Adrenal gland (tissue), 12 donors: ENCODE results near the gene ODAD4. TPM values are rescaled to one million over a fixed set of nuclear protein-coding genes. Genes with fewer than 3 reads are reported as not detected.
"Not testable (repeated sequence)": the region's sequence is repeated elsewhere in the genome, so short reads cannot be mapped to it uniquely, and the experiment has no call there.

Experiments used
- DNase-seq, 7 donors: peaks; one replicate each; pipeline ENCODE4 v3.0.0-alpha.2; 2019 to 2020
- H3K27ac ChIP-seq, 5 donors: fragments of 200-600 bp; sonication (generic) in 4 of 5; 1 replicate in 3 of 5; 2 replicates in 2 of 5; pipeline versions ENCODE4 v1.5.1 to v1.8.0; 2016 to 2020; ENCODE audit warnings: mild to moderate bottlenecking in 1 of 5
- H3K27me3 ChIP-seq: fragments of 200-600 bp; 2 replicates; pipeline ENCODE4 v1.8.0; 2021
- H3K36me3 ChIP-seq, 2 donors: fragments of 200-600 bp; replicated peaks in 1 of 2; 1 replicate in 1 of 2; 2 replicates in 1 of 2; pipeline versions ENCODE4 v1.5.1 to v1.8.0; 2018 to 2022
- H3K4me1 ChIP-seq, 2 donors: fragments of 200-600 bp; replicated peaks in 1 of 2; 1 replicate in 1 of 2; 2 replicates in 1 of 2; pipeline versions ENCODE4 v1.5.1 to v1.8.0; 2018 to 2021
- H3K4me3 ChIP-seq, 4 donors: fragments of 200-600 bp; sonication (generic) in 3 of 4; one replicate each; pipeline ENCODE4 v1.5.1; 2016 to 2018
- H3K9me3 ChIP-seq, 3 donors: fragments of 200-600 bp; sonication (generic) in 1 of 3; replicated peaks in 1 of 3; 1 replicate in 2 of 3; 2 replicates in 1 of 3; pipeline versions ENCODE4 v1.5.1 to v1.8.0; 2016 to 2021
- POLR2A ChIP-seq, 2 donors: fragments of 450-650 bp; IDR thresholded peaks; one replicate each; pipeline ENCODE4 v1.6.1; 2017; ENCODE audit warnings: antibody characterized with exemption in 2 of 2, mild to moderate bottlenecking in 2 of 2, moderate library complexity in 1 of 2
- WGBS, 4 donors: extraction: QIAGEN DNeasy Blood & Tissue Kit in 2 of 4; methylation state at CpG; one replicate each; pipeline versions ENCODE4 v1.1.5 to v1.1.7; 2013 to 2017; 5-methylcytosine and 5-hydroxymethylcytosine counted together
- intact Hi-C, 2 donors: fragments of 100-400 bp; cut with DNase I; formaldehyde crosslinking; loops; one replicate each; pipeline versions ENCODE4 v1.14.1 to v1.15.0; 2022 to 2023
- polyA plus RNA-seq, 3 donors: library from polyadenylated mRNA; stranded (reverse); fragments of 200-250 nt in 2 of 3; fragments of 350-450 nt in 1 of 3; fragmentation: Illumina TruSeq in 1 of 3; extraction: RNeasy Lipid Tissue Mini Kit (QIAGEN cat#74804) in 1 of 3; gene quantifications; one replicate each; pipeline ENCODE4 v1.2.3, GENCODE V29; 2013 to 2014
- total RNA-seq, 9 donors: library from RNA; depleted of rRNA in 4 of 9; stranded (reverse); fragments of >200 nt in 4 of 9; fragments of 120-200 nt in 1 of 9; fragmentation: NEBNext Ultra II Directional in 1 of 9; extraction: Animal tissue kit (Norgen Biotek cat#: 25700) in 1 of 9; gene quantifications; one replicate each; pipeline versions ENCODE4 v1.1.0 to v1.2.4, GENCODE V29; 2013 to 2023
- TF ChIP-seq, protein P1 (sequence below), 6 experiments: fragments of 450-650 bp in 4 of 6; fragments of 200-600 bp in 2 of 6; sonication (generic) in 1 of 6; IDR thresholded peaks; 1 replicate in 5 of 6; 2 replicates in 1 of 6; pipeline versions ENCODE4 v1.5.1 to v1.8.0; 2016 to 2021; ENCODE audit warnings: antibody characterized with exemption in 6 of 6, mild to moderate bottlenecking in 2 of 6, moderate library complexity in 1 of 6
- donor health status: healthy with polysubstance abuse.
- donor health status: Bipolar disorder and iron deficiency.
- donor health status: DM: yes; HTN: yes; CAD: no.
- donor health status: DM: no; HTN: no; CAD: no.
- donor health status: DM: no; HTN: no; CAD: no.
- donor health status: DM: yes; HTN: yes; CAD: no.

ODAD4 gene
- total and polyA plus RNA-seq, 12 donors, result 0.39 to 3.5 (median 0.61) TPM; not detected in 1

GRCh38 chr17:42010898-42011516 lies 80.6 kb downstream of the ODAD4 start:
- H3K4me1 ChIP-seq, result peaks cover 4 to 73% of the 10 kb centered on the region in 2 donors
- H3K27ac ChIP-seq, result peak overlapping the region in 2 of 5 donors; percentile 14 to 47
- H3K9me3 ChIP-seq, result no peaks in the 10 kb centered on the region
- H3K27me3 ChIP-seq, result no peaks in the 10 kb centered on the region
- peak in 1 of 7 donors; percentile 36 for DNase-seq
- H3K36me3 ChIP-seq, result no peaks in the 10 kb centered on the region
- TF ChIP-seq, protein P1, sequence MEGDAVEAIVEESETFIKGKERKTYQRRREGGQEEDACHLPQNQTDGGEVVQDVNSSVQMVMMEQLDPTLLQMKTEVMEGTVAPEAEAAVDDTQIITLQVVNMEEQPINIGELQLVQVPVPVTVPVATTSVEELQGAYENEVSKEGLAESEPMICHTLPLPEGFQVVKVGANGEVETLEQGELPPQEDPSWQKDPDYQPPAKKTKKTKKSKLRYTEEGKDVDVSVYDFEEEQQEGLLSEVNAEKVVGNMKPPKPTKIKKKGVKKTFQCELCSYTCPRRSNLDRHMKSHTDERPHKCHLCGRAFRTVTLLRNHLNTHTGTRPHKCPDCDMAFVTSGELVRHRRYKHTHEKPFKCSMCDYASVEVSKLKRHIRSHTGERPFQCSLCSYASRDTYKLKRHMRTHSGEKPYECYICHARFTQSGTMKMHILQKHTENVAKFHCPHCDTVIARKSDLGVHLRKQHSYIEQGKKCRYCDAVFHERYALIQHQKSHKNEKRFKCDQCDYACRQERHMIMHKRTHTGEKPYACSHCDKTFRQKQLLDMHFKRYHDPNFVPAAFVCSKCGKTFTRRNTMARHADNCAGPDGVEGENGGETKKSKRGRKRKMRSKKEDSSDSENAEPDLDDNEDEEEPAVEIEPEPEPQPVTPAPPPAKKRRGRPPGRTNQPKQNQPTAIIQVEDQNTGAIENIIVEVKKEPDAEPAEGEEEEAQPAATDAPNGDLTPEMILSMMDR (IDR thresholded peaks at IDR 0.05), result no peak
- no peak for TF ChIP-seq POLR2A (IDR thresholded peaks at IDR 0.05)
- intact Hi-C loops, result no loop called here
- WGBS, 4 donors, result 89 to 94% (median 90%) methylated on average over 3 of the region's 3 CpGs
- H3K4me3 ChIP-seq, result no peak overlapping the region

- intact Hi-C loops, H3K4me3 ChIP-seq, H3K9me3 ChIP-seq, DNase-seq, H3K27ac ChIP-seq, H3K36me3 ChIP-seq, H3K27me3 ChIP-seq: not testable (repeated sequence)
- peaks cover 6 to 71% of the 10 kb centered on the region in 2 donors for H3K4me1 ChIP-seq
- 82 to 85% (median 82%) methylated on average over 4 of the region's 4 CpGs for WGBS, 4 donors
These were observed 81.9 kb downstream of the ODAD4 start for GRCh38 chr17:42012363-42012762.

GRCh38 chr17:42013740-42014139 lies 83.3 kb downstream of the ODAD4 start:
- intact Hi-C loops, H3K4me3 ChIP-seq, H3K27me3 ChIP-seq, H3K27ac ChIP-seq, H3K36me3 ChIP-seq, DNase-seq, H3K9me3 ChIP-seq: not testable (repeated sequence)
- WGBS, 4 donors, result 90 to 97% (median 95%) methylated on average over 12 of the region's 12 CpGs
- peaks cover 10 to 73% of the 10 kb centered on the region in 2 donors for H3K4me1 ChIP-seq

Other genes starting within 250 kb of the ODAD4 start
- 1,000 to 10,000 TPM in 1 of 9 donors, 100 to 1,000 TPM in 8; 105 to 1,189 (median 176) TPM for gene EIF1, start 241.7 kb upstream of the ODAD4 start, total RNA-seq
- 1,000 to 10,000 TPM in 1 of 3 donors, 100 to 1,000 TPM in 2; 269 to 1,002 (median 614) TPM for gene EIF1, start 241.7 kb upstream of the ODAD4 start, polyA plus RNA-seq
- not detected for gene GAST, start 218.3 kb upstream of the ODAD4 start, total RNA-seq
- not detected for gene GAST, start 218.3 kb upstream of the ODAD4 start, polyA plus RNA-seq
- gene HAP1, start 196.0 kb upstream of the ODAD4 start, total RNA-seq, result 1 to 10 TPM in 3 of 9 donors, under 1 TPM in 5, not detected in 1; 0.17 to 2.8 (median 0.58) TPM
- 1 to 10 TPM in 1 of 3 donors, under 1 TPM in 2; 0.26 to 2.8 (median 0.91) TPM for gene HAP1, start 196.0 kb upstream of the ODAD4 start, polyA plus RNA-seq
- 10 to 100 TPM in 8 of 9 donors, 1 to 10 TPM in 1; 9.6 to 81.3 (median 35.5) TPM for gene JUP, start 143.9 kb upstream of the ODAD4 start, total RNA-seq
- gene JUP, start 143.9 kb upstream of the ODAD4 start, polyA plus RNA-seq, result 10 to 100 TPM in 2 of 3 donors, 1 to 10 TPM in 1; 4.9 to 27.8 (median 21.1) TPM
- 10 to 100 TPM; 22.7 to 67.2 (median 30.8) TPM for gene P3H4, start 118.7 kb upstream of the ODAD4 start, total RNA-seq
- gene P3H4, start 118.7 kb upstream of the ODAD4 start, polyA plus RNA-seq, result 10 to 100 TPM; 12.8 to 19.1 (median 14.1) TPM
- 100 to 1,000 TPM in 3 of 9 donors, 10 to 100 TPM in 6; 62.3 to 131 (median 86.3) TPM for gene FKBP10, start 117.6 kb upstream of the ODAD4 start, total RNA-seq
- gene FKBP10, start 117.6 kb upstream of the ODAD4 start, polyA plus RNA-seq, result 100 to 1,000 TPM in 2 of 3 donors, 10 to 100 TPM in 1; 28.4 to 244 (median 157) TPM
- 10 to 100 TPM; 36.2 to 62.9 (median 49.4) TPM for gene NT5C3B, start 94.4 kb upstream of the ODAD4 start, total RNA-seq
- gene NT5C3B, start 94.4 kb upstream of the ODAD4 start, polyA plus RNA-seq, result 100 to 1,000 TPM in 1 of 3 donors, 10 to 100 TPM in 2; 51.4 to 121 (median 98.8) TPM
- under 1 TPM in 1 of 9 donors, not detected in 8; 0.29 TPM for gene KLHL10, start 92.8 kb upstream of the ODAD4 start, total RNA-seq
- under 1 TPM in 2 of 3 donors, not detected in 1; 0.10 to 0.24 TPM for gene KLHL10, start 92.8 kb upstream of the ODAD4 start, polyA plus RNA-seq
- gene KLHL11, start 65.2 kb upstream of the ODAD4 start, total RNA-seq, result 10 to 100 TPM; 14.7 to 42.9 (median 22.9) TPM
- gene KLHL11, start 65.2 kb upstream of the ODAD4 start, polyA plus RNA-seq, result 1 to 10 TPM in 1 of 3 donors, under 1 TPM in 2; 0.17 to 3.2 (median 0.97) TPM
- 100 to 1,000 TPM in 2 of 9 donors, 10 to 100 TPM in 7; 61.8 to 190 (median 74.4) TPM for gene ACLY, start 11.7 kb upstream of the ODAD4 start, total RNA-seq
- gene ACLY, start 11.7 kb upstream of the ODAD4 start, polyA plus RNA-seq, result 100 to 1,000 TPM in 1 of 3 donors, 10 to 100 TPM in 2; 18.0 to 132 (median 22.7) TPM
- 10 to 100 TPM; 28.8 to 78.5 (median 69.2) TPM for gene CNP, start 36.2 kb downstream of the ODAD4 start, total RNA-seq
- 10 to 100 TPM; 27.9 to 44.6 (median 34.2) TPM for gene CNP, start 36.2 kb downstream of the ODAD4 start, polyA plus RNA-seq
- 10 to 100 TPM; 44.4 to 96.4 (median 66.2) TPM for gene DNAJC7, start 86.8 kb downstream of the ODAD4 start, total RNA-seq
- 100 to 1,000 TPM; 102 to 148 (median 134) TPM for gene DNAJC7, start 86.8 kb downstream of the ODAD4 start, polyA plus RNA-seq
- gene NKIRAS2, start 89.5 kb downstream of the ODAD4 start, total RNA-seq, result 10 to 100 TPM; 22.9 to 56.8 (median 27.5) TPM
- 10 to 100 TPM; 23.1 to 31.9 (median 31.4) TPM for gene NKIRAS2, start 89.5 kb downstream of the ODAD4 start, polyA plus RNA-seq
- 1 to 10 TPM in 1 of 9 donors, under 1 TPM in 8; 0.14 to 1.1 (median 0.69) TPM for gene C17orf113, start 120.0 kb downstream of the ODAD4 start, total RNA-seq
- gene C17orf113, start 120.0 kb downstream of the ODAD4 start, polyA plus RNA-seq, result under 1 TPM; 0.20 to 0.72 (median 0.34) TPM
- gene ZNF385C, start 167.9 kb downstream of the ODAD4 start, total RNA-seq, result under 1 TPM in 3 of 9 donors, not detected in 6; 0.07 to 0.11 (median 0.11) TPM
- gene ZNF385C, start 167.9 kb downstream of the ODAD4 start, polyA plus RNA-seq, result under 1 TPM; 0.11 to 0.16 (median 0.13) TPM
- gene DHX58, start 182.1 kb downstream of the ODAD4 start, total RNA-seq, result 10 to 100 TPM; 17.9 to 40.8 (median 31.2) TPM
- 100 to 1,000 TPM in 1 of 3 donors, 10 to 100 TPM in 2; 16.3 to 117 (median 88.0) TPM for gene DHX58, start 182.1 kb downstream of the ODAD4 start, polyA plus RNA-seq
- gene KAT2A, start 190.8 kb downstream of the ODAD4 start, total RNA-seq, result 100 to 1,000 TPM in 1 of 9 donors, 10 to 100 TPM in 8; 16.0 to 136 (median 53.2) TPM
- gene KAT2A, start 190.8 kb downstream of the ODAD4 start, polyA plus RNA-seq, result 100 to 1,000 TPM in 2 of 3 donors, 10 to 100 TPM in 1; 23.7 to 671 (median 386) TPM
- gene HSPB9, start 192.2 kb downstream of the ODAD4 start, total RNA-seq, result under 1 TPM in 5 of 9 donors, not detected in 4; 0.14 to 0.27 (median 0.18) TPM
- under 1 TPM in 2 of 3 donors, not detected in 1; 0.20 to 0.72 TPM for gene HSPB9, start 192.2 kb downstream of the ODAD4 start, polyA plus RNA-seq
- gene RAB5C, start 224.4 kb downstream of the ODAD4 start, total RNA-seq, result 100 to 1,000 TPM in 8 of 9 donors, 10 to 100 TPM in 1; 96.9 to 216 (median 161) TPM
- 100 to 1,000 TPM in 2 of 3 donors, 10 to 100 TPM in 1; 55.8 to 206 (median 115) TPM for gene RAB5C, start 224.4 kb downstream of the ODAD4 start, polyA plus RNA-seq